Stimulated activated CD8-positive, alpha-beta memory T cell treated with anti-CD3 and anti-CD28 coated beads, Interleukin-4, amount 100 ng/mL, for 48 hours (primary cell): ENCODE measurements around the gene TSPAN11.
"Not testable (repeated sequence)": the region's sequence is repeated elsewhere in the genome, so short reads cannot be mapped to it uniquely, and the experiment has no call there.

ENCODE experiments used
- DNase-seq: peaks from one replicate; pipeline ENCODE4 v3.0.0-alpha.2; 2020

TSPAN11 gene

GRCh38 chr12:31021809-31022494 is 95.4 kb downstream of the TSPAN11 start:
- DNase-seq: no peak

- no peak for DNase-seq
Measured at GRCh38 chr12:31023271-31023724, 96.8 kb downstream of the TSPAN11 start.

GRCh38 chr12:31026202-31026601 is 99.7 kb downstream of the TSPAN11 start:
- no peak for DNase-seq

GRCh38 chr12:31027006-31027405 is 100.5 kb downstream of the TSPAN11 start:
- DNase-seq: not testable (repeated sequence)

GRCh38 chr12:31029468-31029867 is 102.9 kb downstream of the TSPAN11 start:
- DNase-seq: no peak

GRCh38 chr12:31029916-31030562 is 103.5 kb downstream of the TSPAN11 start:
- DNase-seq: no peak

GRCh38 chr12:31031951-31032335 is 105.4 kb downstream of the TSPAN11 start:
- no peak for DNase-seq

- DNase-seq: no peak
Measured at GRCh38 chr12:31033146-31033545, 106.6 kb downstream of the TSPAN11 start.

GRCh38 chr12:31033681-31034080 is 107.1 kb downstream of the TSPAN11 start:
- no peak for DNase-seq

GRCh38 chr12:31034372-31034771 is 107.8 kb downstream of the TSPAN11 start:
- no peak for DNase-seq

GRCh38 chr12:31035226-31035625 is 108.7 kb downstream of the TSPAN11 start:
- no peak for DNase-seq

- no peak for DNase-seq
Measured at GRCh38 chr12:31035967-31036665, 109.6 kb downstream of the TSPAN11 start.

- DNase-seq: no peak
Measured at GRCh38 chr12:31037028-31037427, 110.5 kb downstream of the TSPAN11 start.

GRCh38 chr12:31037931-31038330 is 111.4 kb downstream of the TSPAN11 start:
- DNase-seq: no peak

GRCh38 chr12:31041033-31041564 is 114.6 kb downstream of the TSPAN11 start:
- no peak for DNase-seq
